Heart left ventricle (tissue), 16 donors: ENCODE results near the gene RNASE13. TPM values are rescaled to one million over a fixed set of nuclear protein-coding genes. Genes with fewer than 3 reads are reported as not detected.
"Not testable (repeated sequence)": the region's sequence is repeated elsewhere in the genome, so short reads cannot be mapped to it uniquely, and the experiment has no call there.

Experiments
- ATAC-seq, 4 donors: fragments of 200-7000 bp; cut with Tn5 transposase; one replicate each; pipeline ENCODE4 v1.9.1; 2020 to 2022; ENCODE audit warnings: moderate library complexity in 4 of 4, mild to moderate bottlenecking in 3 of 4, moderate number of reproducible peaks in 1 of 4
- DNase-seq, 5 donors: peaks; one replicate each; pipeline ENCODE4 v3.0.0-alpha.2; 2020
- H3K27ac ChIP-seq, 12 donors: fragments of 200-600 bp; sonication (generic) in 4 of 12; one replicate each; pipeline versions ENCODE4 v1.5.0 to v1.8.0; 2016 to 2022; ENCODE audit warnings: mild to moderate bottlenecking in 2 of 12
- H3K27me3 ChIP-seq, 9 donors: fragments of 200-600 bp; sonication (generic) in 2 of 9; one replicate each; pipeline versions ENCODE4 v1.5.1 to v1.8.0; 2016 to 2022; ENCODE audit warnings: mild to moderate bottlenecking in 3 of 9
- H3K36me3 ChIP-seq, 9 donors: fragments of 200-600 bp; sonication (generic) in 2 of 9; one replicate each; pipeline versions ENCODE4 v1.5.0 to v1.8.0; 2018 to 2022; ENCODE audit warnings: mild to moderate bottlenecking in 2 of 9
- H3K4me1 ChIP-seq, 12 donors: fragments of 200-600 bp; sonication (generic) in 4 of 12; one replicate each; pipeline versions ENCODE4 v1.5.0 to v1.8.0; 2016 to 2022; ENCODE audit warnings: mild to moderate bottlenecking in 3 of 12
- H3K4me3 ChIP-seq, 12 donors: fragments of 200-600 bp; sonication (generic) in 4 of 12; one replicate each; pipeline versions ENCODE4 v1.5.0 to v1.8.0; 2017 to 2022; ENCODE audit warnings: mild to moderate bottlenecking in 9 of 12, moderate library complexity in 4 of 12
- H3K9me3 ChIP-seq, 12 donors: fragments of 200-600 bp; sonication (generic) in 4 of 12; one replicate each; pipeline versions ENCODE4 v1.5.0 to v1.8.0; 2016 to 2022; ENCODE audit warnings: mild to moderate bottlenecking in 1 of 12
- POLR2A ChIP-seq, 2 donors: fragments of 450-650 bp; IDR thresholded peaks; one replicate each; pipeline ENCODE4 v1.6.1; 2017; ENCODE audit warnings: antibody characterized with exemption in 2 of 2, mild to moderate bottlenecking in 2 of 2, moderate library complexity in 2 of 2
- WGBS, 4 donors: extraction: QIAGEN DNeasy Blood & Tissue Kit in 2 of 4; methylation state at CpG; one replicate each; pipeline versions ENCODE4 v1.1.5 to v1.1.7; 2013 to 2018; 5-methylcytosine and 5-hydroxymethylcytosine counted together
- intact Hi-C, 10 donors: fragments of 100-400 bp; cut with DNase I; formaldehyde crosslinking; loops; one replicate each; pipeline versions ENCODE4 v1.11.1 to v1.14.2; 2022
- polyA plus RNA-seq, 2 donors: library from polyadenylated mRNA; stranded (reverse); fragments of 200-250 nt; gene quantifications; one replicate each; pipeline ENCODE4 v1.2.3, GENCODE V29; 2013
- total RNA-seq, 9 donors: library from RNA; depleted of rRNA in 2 of 9; stranded (reverse); fragments of >200 nt in 2 of 9; fragmentation: NEBNext Ultra II Directional in 3 of 9; extraction: Animal tissue kit (Norgen Biotek cat#: 25700) in 3 of 9; gene quantifications; one replicate each; pipeline versions ENCODE4 v1.1.0 to v1.2.4, GENCODE V29; 2016 to 2023
- TF ChIP-seq, protein P1 (sequence below), 12 donors: fragments of 200-600 bp; sonication (generic) in 4 of 12; IDR thresholded peaks; one replicate each; pipeline versions ENCODE4 v1.5.0 to v1.8.0; 2018 to 2022; ENCODE audit warnings: antibody characterized with exemption in 12 of 12, mild to moderate bottlenecking in 5 of 12
- donor health status: ischemic (EF 13 %, LVEDD 7.1; RV severe dilation, severe dysfunction).
- donor health status: healthy with polysubstance abuse.
- donor health status: DM: no; HTN: yes; CAD: no.
- donor health status: DM: no; HTN: no; CAD: no.
- donor health status: ischemic (EF 25% LVEDD 6.9; RV normal size, moderate dysfunction).
- donor health status: ischemic (EF 25% LVEDD 5.7; RV mildly dilated, moderate dysfunction).
- donor health status: healthy.
- donor health status: DM: yes; HTN: yes; CAD: no.
- donor health status: ischemic (EF 35%, LVEDD 5.7; RV mildly dilated, moderate dysfunction).
- donor health status: nonischemic (EF 11% LVEDD 7.7; RV severe dilation, severe dysfunction).
- donor health status: DM: yes; HTN: yes; CAD: no.
- donor health status: PGD.
- donor health status: ischemic (EF 29% LVEDD 5.4; RV normal size, mild dysfunction).
- donor health status: nonischemic (EF 23%, LVEDD 6.1; RV moderate dilation, normal function).

The RNASE13 gene
- total and polyA plus RNA-seq, 11 donors, result not detected

DNA sequence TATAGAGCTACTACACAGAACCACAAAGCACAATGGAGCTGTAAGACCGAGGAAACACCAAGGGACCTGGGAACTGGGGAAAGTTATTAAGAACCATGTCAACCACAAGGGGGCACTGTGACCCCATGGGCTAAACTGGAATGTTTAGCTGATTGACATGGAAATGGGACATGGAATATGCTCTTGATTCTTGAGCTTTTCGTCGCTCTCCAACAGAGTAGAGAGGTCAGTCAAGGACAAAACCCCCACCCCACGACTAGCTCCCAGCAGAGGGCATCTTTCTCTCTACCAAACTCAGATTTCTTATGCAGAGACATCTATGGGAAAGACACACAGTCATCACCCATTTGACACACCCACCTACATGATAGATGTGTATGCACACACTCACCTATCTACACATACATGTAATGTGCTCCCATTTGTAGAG, 19.8 kb downstream of the RNASE13 start:
- H3K27me3 ChIP-seq, result no peaks in the 10 kb centered on the region
- peak; percentile 58 to 85 (median 82) for ATAC-seq
- peak overlapping the region in 4 of 12 donors; percentile 9 to 28 (median 22) for H3K27ac ChIP-seq
- intact Hi-C loops, result loop anchor here (1.0 to 5.0 kb wide), 11 partner anchors 24 to 93 kb away; partner anchors contain the start of genes RNASE8 (in 1 of the 10) and TMEM253 (in 1 of the 10)
- no peaks in the 10 kb centered on the region for H3K9me3 ChIP-seq
- WGBS, 4 donors, result 0 to 3% (median 2%) methylated on average over 4 of the region's 4 CpGs
- TF ChIP-seq POLR2A (IDR thresholded peaks at IDR 0.05), result no peak
- TF ChIP-seq, protein P1, sequence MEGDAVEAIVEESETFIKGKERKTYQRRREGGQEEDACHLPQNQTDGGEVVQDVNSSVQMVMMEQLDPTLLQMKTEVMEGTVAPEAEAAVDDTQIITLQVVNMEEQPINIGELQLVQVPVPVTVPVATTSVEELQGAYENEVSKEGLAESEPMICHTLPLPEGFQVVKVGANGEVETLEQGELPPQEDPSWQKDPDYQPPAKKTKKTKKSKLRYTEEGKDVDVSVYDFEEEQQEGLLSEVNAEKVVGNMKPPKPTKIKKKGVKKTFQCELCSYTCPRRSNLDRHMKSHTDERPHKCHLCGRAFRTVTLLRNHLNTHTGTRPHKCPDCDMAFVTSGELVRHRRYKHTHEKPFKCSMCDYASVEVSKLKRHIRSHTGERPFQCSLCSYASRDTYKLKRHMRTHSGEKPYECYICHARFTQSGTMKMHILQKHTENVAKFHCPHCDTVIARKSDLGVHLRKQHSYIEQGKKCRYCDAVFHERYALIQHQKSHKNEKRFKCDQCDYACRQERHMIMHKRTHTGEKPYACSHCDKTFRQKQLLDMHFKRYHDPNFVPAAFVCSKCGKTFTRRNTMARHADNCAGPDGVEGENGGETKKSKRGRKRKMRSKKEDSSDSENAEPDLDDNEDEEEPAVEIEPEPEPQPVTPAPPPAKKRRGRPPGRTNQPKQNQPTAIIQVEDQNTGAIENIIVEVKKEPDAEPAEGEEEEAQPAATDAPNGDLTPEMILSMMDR (IDR thresholded peaks at IDR 0.05), result peak; percentile 86 to 99 (median 96)
- H3K36me3 ChIP-seq, result peaks cover 0 to 41% (median 33%) of the 10 kb centered on the region in 9 donors
- no peak overlapping the region for H3K4me3 ChIP-seq
- DNase-seq, result peak; percentile 82 to 85 (median 84)
- H3K4me1 ChIP-seq, result peaks cover 0 to 27% (median 7%) of the 10 kb centered on the region in 12 donors

DNA sequence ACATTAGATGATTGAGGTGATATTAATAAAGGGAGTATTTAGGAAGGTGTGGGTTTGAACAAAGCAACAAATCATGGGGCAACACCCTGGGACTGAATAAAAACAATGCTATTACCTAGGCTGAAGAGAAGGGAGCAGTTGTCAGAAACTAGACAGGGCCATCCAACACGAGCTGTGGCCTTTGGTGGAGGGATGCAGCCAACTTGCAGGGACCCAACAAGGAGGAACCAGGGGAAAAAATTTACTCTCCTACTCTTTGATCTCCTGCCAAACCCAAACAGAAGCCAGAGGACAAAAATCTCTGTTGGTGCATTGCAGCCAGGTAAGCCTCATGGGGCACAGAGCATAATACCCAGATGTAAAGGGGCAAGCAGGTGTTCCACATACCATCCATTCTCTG, 23.5 kb downstream of the RNASE13 start:
- TF ChIP-seq, protein P1 (IDR thresholded peaks at IDR 0.05), result no peak
- no peak for TF ChIP-seq POLR2A (IDR thresholded peaks at IDR 0.05)
- intact Hi-C loops, result loop anchor here in 5 of 10 donors (5.0 kb wide), 3 partner anchors 46 to 96 kb away; partner anchors contain the start of gene RNASE8 (in 1 of the 5)
- DNase-seq, result no peak

DNA sequence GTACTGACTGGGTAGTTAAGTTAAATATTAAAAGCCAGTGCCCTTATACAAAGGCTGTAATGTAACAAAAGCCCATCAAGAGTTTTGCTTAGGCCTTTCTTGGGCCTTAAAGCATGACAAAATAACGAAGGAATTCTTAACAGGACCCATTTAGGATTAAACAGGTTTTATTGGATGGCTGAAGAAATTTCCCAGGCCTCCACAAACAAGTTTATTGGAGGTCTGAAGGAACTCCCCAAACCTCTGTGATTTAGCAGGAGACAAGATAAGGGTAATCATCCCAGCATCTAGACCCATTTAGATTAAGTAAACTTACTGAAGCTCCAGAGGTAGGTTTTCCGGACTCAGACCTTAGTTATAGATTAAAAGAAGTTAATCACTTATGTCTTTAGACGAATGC, 24.9 kb downstream of the RNASE13 start:
- H3K27me3 ChIP-seq, H3K27ac ChIP-seq, H3K4me1 ChIP-seq, H3K36me3 ChIP-seq, H3K9me3 ChIP-seq, DNase-seq, H3K4me3 ChIP-seq, ATAC-seq: not testable (repeated sequence)
- intact Hi-C loops, result loop anchor here in 6 of 10 donors (5.0 kb wide), 4 partner anchors 33 to 98 kb away; partner anchors contain the start of genes RNASE7 (in 1 of the 6) and RNASE8 (in 1 of the 6)
- WGBS, 4 donors, result 77 to 86% (median 79%) methylated on average over 3 of the region's 3 CpGs

More for the DNA sequence above, 23.5 kb downstream of the RNASE13 start:
- no peaks in the 10 kb centered on the region for H3K9me3 ChIP-seq
- H3K27ac ChIP-seq, result no peak overlapping the region
- WGBS, 4 donors, result 85 to 92% (median 89%) methylated on average over 1 of the region's 1 CpG
- no peaks in the 10 kb centered on the region for H3K27me3 ChIP-seq
- no peak for ATAC-seq
- H3K36me3 ChIP-seq, result peaks cover 0 to 4% (median 0%) of the 10 kb centered on the region in 9 donors
- no peak overlapping the region for H3K4me3 ChIP-seq
- peaks cover 0 to 14% (median 3%) of the 10 kb centered on the region in 12 donors for H3K4me1 ChIP-seq

DNA sequence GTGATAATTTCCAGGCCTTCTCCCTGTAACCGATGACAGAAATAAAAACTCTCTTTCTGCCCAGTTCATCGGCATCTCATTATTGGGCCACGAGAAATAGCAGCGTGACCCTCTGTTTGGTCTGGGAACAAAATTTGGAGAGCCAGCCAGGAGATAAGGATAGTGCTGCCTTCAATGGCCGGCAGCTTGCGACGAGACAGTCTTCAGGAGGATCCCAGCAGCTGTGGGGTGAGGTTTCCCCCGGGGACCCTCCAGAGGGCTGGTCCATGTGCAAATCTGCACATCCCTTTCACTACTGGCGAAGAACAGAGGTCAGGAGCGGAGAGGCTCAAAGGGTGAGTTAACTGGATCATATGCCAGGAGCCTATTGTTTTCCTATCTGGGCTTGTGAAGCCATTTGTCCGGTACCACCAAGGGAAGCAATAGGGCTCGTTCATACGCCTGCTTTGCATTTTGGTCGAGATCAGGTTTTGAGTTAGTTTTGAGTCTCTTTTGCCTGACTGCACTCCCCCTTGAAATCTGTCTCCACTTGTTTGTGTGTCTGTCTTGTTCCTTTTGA, 30.7 kb downstream of the RNASE13 start:
- H3K4me3 ChIP-seq, result peak overlapping the region; percentile 2 to 69 (median 45)
- H3K36me3 ChIP-seq, result no peaks in the 10 kb centered on the region
- peak; percentile 69 to 74 (median 72) for ATAC-seq
- peak in 4 of 5 donors; percentile 44 to 61 (median 46) for DNase-seq
- 48 to 71% (median 59%) methylated on average over 14 of the region's 14 CpGs for WGBS, 4 donors
- no peaks in the 10 kb centered on the region for H3K9me3 ChIP-seq
- intact Hi-C loops, result no loop called here
- no peaks in the 10 kb centered on the region for H3K27me3 ChIP-seq
- TF ChIP-seq POLR2A (IDR thresholded peaks at IDR 0.05), result no peak
- TF ChIP-seq, protein P1 (IDR thresholded peaks at IDR 0.05), result no peak
- H3K27ac ChIP-seq, result peak overlapping the region; percentile 33 to 76 (median 62)
- peaks cover 0 to 17% (median 4%) of the 10 kb centered on the region in 12 donors for H3K4me1 ChIP-seq
